Heart right ventricle (tissue), 16 donors: ENCODE results near the gene IGF2BP1. TPM values are rescaled to one million over a fixed set of nuclear protein-coding genes. Genes with fewer than 3 reads are reported as not detected.

ENCODE experiments used
- ATAC-seq, 8 donors: fragments of 200-7000 bp; cut with Tn5 transposase; one replicate each; pipeline ENCODE4 v1.9.1; 2020; ENCODE audit warnings: mild to moderate bottlenecking in 8 of 8, moderate library complexity in 8 of 8, moderate number of reproducible peaks in 1 of 8
- DNase-seq, 2 donors: peaks; one replicate each; pipeline ENCODE4 v3.0.0-alpha.2; 2020
- H3K27ac ChIP-seq, 10 donors: fragments of 200-600 bp; sonication (generic) in 2 of 10; one replicate each; pipeline versions ENCODE4 v1.5.0 to v1.8.0; 2020 to 2022; ENCODE audit warnings: mild to moderate bottlenecking in 3 of 10
- H3K27me3 ChIP-seq, 7 donors: fragments of 200-600 bp; one replicate each; pipeline ENCODE4 v1.8.0; 2021 to 2022; ENCODE audit warnings: mild to moderate bottlenecking in 2 of 7
- H3K36me3 ChIP-seq, 9 donors: fragments of 200-600 bp; sonication (generic) in 1 of 9; one replicate each; pipeline versions ENCODE4 v1.5.0 to v1.8.0; 2020 to 2022; ENCODE audit warnings: mild to moderate bottlenecking in 2 of 9
- H3K4me1 ChIP-seq, 9 donors: fragments of 200-600 bp; sonication (generic) in 1 of 9; one replicate each; pipeline versions ENCODE4 v1.5.0 to v1.8.0; 2020 to 2022; ENCODE audit warnings: mild to moderate bottlenecking in 4 of 9
- H3K4me3 ChIP-seq, 10 donors: fragments of 200-600 bp; sonication (generic) in 2 of 10; one replicate each; pipeline versions ENCODE4 v1.5.0 to v1.8.0; 2020 to 2022; ENCODE audit warnings: mild to moderate bottlenecking in 7 of 10, moderate library complexity in 2 of 10
- H3K9me3 ChIP-seq, 11 donors: fragments of 200-600 bp in 10 of 11; sonication (generic) in 2 of 11; one replicate each; pipeline versions ENCODE4 v1.5.0 to v1.8.0; 2013 to 2022; ENCODE audit warnings: mild to moderate bottlenecking in 2 of 11, control low read depth in 1 of 11, moderate library complexity in 1 of 11
- CTCF ChIP-seq, 9 donors: fragments of 200-600 bp; sonication (generic) in 2 of 9; IDR thresholded peaks; one replicate each; pipeline versions ENCODE4 v1.5.0 to v1.8.0; 2021 to 2022; ENCODE audit warnings: antibody characterized with exemption in 9 of 9, mild to moderate bottlenecking in 5 of 9, moderate library complexity in 1 of 9
- WGBS, 2 donors: extraction: QIAGEN DNeasy Blood & Tissue Kit; methylation state at CpG; one replicate each; pipeline ENCODE4 v1.1.7; 2013; ENCODE audit warnings: inconsistent platforms in 1 of 2; 5-methylcytosine and 5-hydroxymethylcytosine counted together
- intact Hi-C, 10 donors: fragments of 100-400 bp; cut with DNase I; formaldehyde crosslinking; loops; one replicate each; pipeline versions ENCODE4 v1.11.1 to v1.14.2; 2022
- long read RNA-seq, 3 donors: library from polyadenylated mRNA; unstranded; transcript quantifications; one replicate each; pipeline ENCODE4 v2.0.0, GENCODE V29; 2020 to 2021
- polyA plus RNA-seq, 2 donors: library from polyadenylated mRNA; stranded (reverse); fragments of 200-250 nt; gene quantifications; one replicate each; pipeline ENCODE4 v1.2.3, GENCODE V29; 2013
- total RNA-seq, 10 donors: library from RNA; stranded (reverse); fragmentation: NEBNext Ultra II Directional in 3 of 10; extraction: Animal tissue kit (Norgen Biotek cat#: 25700) in 3 of 10; gene quantifications; one replicate each; pipeline versions ENCODE4 v1.2.1 to v1.2.4, GENCODE V29; 2021 to 2023
- donor health status: Arrhythmogenic right ventricular cardiomyopathy.
- donor health status: ischemic (EF 13 %, LVEDD 7.1; RV severe dilation, severe dysfunction).
- donor health status: healthy with polysubstance abuse.
- donor health status: DM: no; HTN: yes; CAD: no.
- donor health status: DM: no; HTN: no; CAD: no.
- donor health status: ischemic (EF 25% LVEDD 6.9; RV normal size, moderate dysfunction).
- donor health status: ischemic (EF 25% LVEDD 5.7; RV mildly dilated, moderate dysfunction).
- donor health status: healthy.
- donor health status: DM: yes; HTN: yes; CAD: no.
- donor health status: Ischemic cardiomyopathy.
- donor health status: ischemic (EF 35%, LVEDD 5.7; RV mildly dilated, moderate dysfunction).
- donor health status: nonischemic (EF 11% LVEDD 7.7; RV severe dilation, severe dysfunction).
- donor health status: DM: yes; HTN: yes; CAD: no.
- donor health status: PGD.
- donor health status: ischemic (EF 29% LVEDD 5.4; RV normal size, mild dysfunction).
- donor health status: nonischemic (EF 23%, LVEDD 6.1; RV moderate dilation, normal function).

Gene IGF2BP1
- not detected for total RNA-seq
- under 1 TPM in 1 of 2 donors, not detected in 1; 0.01 TPM for polyA plus RNA-seq
- long read RNA-seq, donor 1: 0 reads
- long read RNA-seq, donor 2: 0 reads
- long read RNA-seq, donor 3: 0 reads

DNA sequence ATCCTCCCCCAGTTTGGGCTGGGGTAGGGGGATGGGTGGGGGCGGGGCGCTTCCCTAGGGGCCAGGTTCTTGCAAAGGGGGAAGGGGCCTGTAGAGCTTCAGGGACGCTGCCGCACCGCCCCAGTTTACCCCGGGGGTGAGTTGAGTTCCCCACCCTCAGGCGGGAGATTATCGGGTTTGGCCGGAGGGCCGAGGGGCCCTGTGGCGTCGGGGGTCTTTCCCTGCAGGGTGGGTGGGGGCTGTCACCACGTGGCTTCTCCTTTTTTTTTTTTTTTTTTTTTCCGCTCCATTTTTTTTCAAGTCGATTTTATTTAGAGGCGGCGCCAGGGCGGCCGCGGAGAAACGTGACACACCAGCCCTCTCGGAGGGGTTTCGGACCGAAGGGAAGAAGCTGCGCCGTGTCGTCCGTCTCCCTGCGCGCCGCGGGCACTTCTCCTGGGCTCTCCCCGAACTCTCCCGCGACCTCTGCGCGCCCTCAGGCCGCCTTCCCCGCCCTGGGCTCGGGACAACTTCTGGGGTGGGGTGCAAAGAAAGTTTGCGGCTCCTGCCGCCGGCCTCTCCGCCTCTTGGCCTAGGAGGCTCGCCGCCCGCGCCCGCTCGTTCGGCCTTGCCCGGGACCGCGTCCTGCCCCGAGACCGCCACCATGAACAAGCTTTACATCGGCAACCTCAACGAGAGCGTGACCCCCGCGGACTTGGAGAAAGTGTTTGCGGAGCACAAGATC lies at the start of gene IGF2BP1:
Gene IGF2BP1 (plus strand): TSS at position 283 of the 724 bp plus-strand sequence. CDS start 361 bp downstream, at position 644.
- intact Hi-C loops: no loop called here
- H3K27ac ChIP-seq: no peak within 1 kb of the TSS
- 1 to 2% methylated on average over 49 to 62 of the region's 62 CpGs for WGBS, 2 donors
- ATAC-seq (peak in 3 of 8 donors; percentile 31 to 39 (median 34)), DNase-seq (no peak)
- H3K27me3 ChIP-seq: peaks cover 64 to 100% (median 99%) of the 10 kb centered on the region in 7 donors
- no peaks in the 10 kb centered on the region for H3K9me3 ChIP-seq
- peak within 1 kb of the TSS in 6 of 10 donors; percentile 6 to 34 (median 22) for H3K4me3 ChIP-seq
- peaks cover 4 to 36% (median 24%) of the 10 kb centered on the region in 9 donors for H3K4me1 ChIP-seq
- H3K36me3 ChIP-seq: no peaks in the 10 kb centered on the region
- TF ChIP-seq CTCF (IDR thresholded peaks at IDR 0.05): no peak

DNA sequence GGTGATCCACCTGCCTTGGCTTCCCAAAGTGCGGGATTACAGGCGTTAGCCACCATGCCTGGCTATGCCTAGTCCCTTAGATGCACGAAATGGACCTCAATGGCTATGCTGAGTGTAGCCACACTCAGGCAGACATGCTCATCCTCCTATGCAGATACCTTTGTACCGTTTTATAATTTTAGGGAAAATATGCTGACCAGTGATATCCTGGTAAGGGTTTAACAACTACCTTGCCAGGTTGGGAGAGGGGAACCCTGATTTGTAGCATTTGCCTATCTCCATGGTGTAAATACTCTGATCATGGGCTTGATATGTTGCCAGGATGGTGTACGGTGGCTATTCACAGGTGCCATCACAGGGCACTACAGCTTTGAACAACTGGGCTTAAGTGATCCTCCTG lies 45.6 kb upstream of the IGF2BP1 start:
- Histone ChIP-seq H3K36me3 (no peaks in the 10 kb centered on the region), H3K27me3 (peaks cover 0 to 61% (median 50%) of the 10 kb centered on the region in 7 donors), H3K4me3 (no peak overlapping the region), H3K4me1 (no peaks in the 10 kb centered on the region), H3K9me3 (no peaks in the 10 kb centered on the region), H3K27ac (no peak overlapping the region)
- intact Hi-C loops: loop anchor here in 1 of 10 donors (10.0 kb wide), 1 partner anchor 83 kb away; no protein-coding TSS in a partner anchor
- WGBS, 2 donors: 79 to 82% methylated on average over 5 of the region's 5 CpGs
- no peak for TF ChIP-seq CTCF (IDR thresholded peaks at IDR 0.05)
- DNase-seq (no peak), ATAC-seq (no peak)

DNA sequence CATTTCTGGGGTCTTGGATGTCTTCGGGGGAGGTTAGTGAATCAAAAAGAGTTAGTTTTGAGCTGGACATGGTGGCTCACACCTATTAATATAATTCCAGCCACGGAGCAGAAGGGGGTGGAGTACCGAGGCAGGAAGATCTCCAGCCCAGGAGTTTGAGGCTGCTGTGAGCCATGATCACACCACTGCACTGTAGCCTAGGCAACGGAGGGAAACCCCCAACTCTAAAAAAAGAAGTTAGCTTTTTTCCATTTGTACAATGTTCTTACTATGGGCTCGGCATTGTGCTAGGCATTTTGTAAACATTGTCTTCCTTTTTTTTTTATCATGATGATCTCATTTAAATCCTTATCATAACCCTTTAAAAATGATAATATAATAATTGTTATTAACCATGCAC lies 44.3 kb upstream of the IGF2BP1 start:
- H3K4me1 ChIP-seq: no peaks in the 10 kb centered on the region
- no peaks in the 10 kb centered on the region for H3K36me3 ChIP-seq
- TF ChIP-seq CTCF (IDR thresholded peaks at IDR 0.05): no peak
- WGBS, 2 donors: 32 to 41% methylated on average over 5 of the region's 5 CpGs
- peaks cover 0 to 72% (median 62%) of the 10 kb centered on the region in 7 donors for H3K27me3 ChIP-seq
- H3K4me3 ChIP-seq: no peak overlapping the region
- H3K9me3 ChIP-seq: no peaks in the 10 kb centered on the region
- intact Hi-C loops: loop anchor here in 1 of 10 donors (10.0 kb wide), 1 partner anchor 82 kb away; no protein-coding TSS in a partner anchor
- ATAC-seq (no peak), DNase-seq (no peak)
- H3K27ac ChIP-seq: no peak overlapping the region

DNA sequence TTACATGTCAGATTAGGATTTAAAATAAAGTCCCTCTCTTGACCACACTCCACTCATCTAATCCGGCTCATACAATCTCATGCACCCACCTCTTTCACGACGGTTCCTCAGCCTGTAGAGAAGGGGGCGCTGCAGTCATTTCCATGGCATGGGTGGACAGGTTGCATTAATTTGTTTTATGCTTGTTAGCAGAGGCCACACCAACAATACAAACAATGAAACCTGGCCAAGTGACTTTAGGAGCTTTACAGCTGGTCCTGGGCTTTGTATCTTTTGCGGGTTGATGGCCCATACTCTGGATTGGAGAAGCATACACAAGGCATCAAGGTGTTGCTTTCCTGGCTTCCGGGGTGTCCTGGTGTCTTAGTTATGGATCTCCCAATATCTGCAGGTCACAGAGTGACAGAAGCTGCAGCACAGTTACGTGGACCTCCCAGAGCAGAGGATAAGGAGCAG lies 42.9 kb upstream of the IGF2BP1 start:
- intact Hi-C loops: loop anchor here in 1 of 10 donors (10.0 kb wide), 1 partner anchor 80 kb away; no protein-coding TSS in a partner anchor
- TF ChIP-seq CTCF (IDR thresholded peaks at IDR 0.05): peak in 3 of 9 donors; percentile 6 to 20 (median 14)
- DNase-seq (no peak), ATAC-seq (no peak)
- no peak overlapping the region for H3K27ac ChIP-seq
- H3K9me3 ChIP-seq: no peaks in the 10 kb centered on the region
- WGBS, 2 donors: 23 to 29% methylated on average over 7 of the region's 7 CpGs
- H3K36me3 ChIP-seq: no peaks in the 10 kb centered on the region
- H3K27me3 ChIP-seq: peaks cover 0 to 82% (median 69%) of the 10 kb centered on the region in 7 donors
- no peak overlapping the region for H3K4me3 ChIP-seq
- no peaks in the 10 kb centered on the region for H3K4me1 ChIP-seq
